Renal cortical epithelial cell (primary cell): ENCODE data around the gene ANO10. TPM values are rescaled to one million over a fixed set of nuclear protein-coding genes. Genes with fewer than 3 reads are reported as not detected.
"Not testable (repeated sequence)": the region's sequence is repeated elsewhere in the genome, so short reads cannot be mapped to it uniquely, and the experiment has no call there.

Experiments
- DNase-seq: peaks from one replicate; pipeline ENCODE4 v3.0.0-alpha.2; 2011; ENCODE audit warnings: low read depth
- total RNA-seq: library from RNA; depleted of rRNA; stranded (reverse); fragments of >200 nt; gene quantifications from 2 replicates; pipeline ENCODE4 v1.2.3, GENCODE V29; 2014

ANO10 gene
- total RNA-seq, 1 donor from 2014 or later, result 78.2 TPM

DNA sequence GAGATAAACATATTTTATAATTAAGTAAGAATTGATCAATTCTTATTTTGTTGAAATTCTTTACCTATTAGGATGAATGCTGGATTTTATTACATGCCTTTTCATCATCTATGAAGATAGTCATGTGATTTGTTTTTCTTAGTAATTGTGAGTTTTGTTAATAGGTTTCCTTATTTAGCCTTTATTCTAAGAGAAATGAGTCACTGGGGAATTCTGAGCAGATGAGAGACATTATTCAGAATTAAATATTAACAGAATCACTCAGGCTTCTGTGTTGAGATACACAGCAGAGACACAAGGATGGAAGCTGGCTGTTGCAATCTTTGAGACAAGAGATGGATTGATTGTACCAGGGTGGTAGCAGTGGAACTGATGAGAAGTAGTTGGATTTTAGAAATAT is 7.4 kb upstream of the ANO10 start:
- DNase-seq, result peak; percentile 97

DNA sequence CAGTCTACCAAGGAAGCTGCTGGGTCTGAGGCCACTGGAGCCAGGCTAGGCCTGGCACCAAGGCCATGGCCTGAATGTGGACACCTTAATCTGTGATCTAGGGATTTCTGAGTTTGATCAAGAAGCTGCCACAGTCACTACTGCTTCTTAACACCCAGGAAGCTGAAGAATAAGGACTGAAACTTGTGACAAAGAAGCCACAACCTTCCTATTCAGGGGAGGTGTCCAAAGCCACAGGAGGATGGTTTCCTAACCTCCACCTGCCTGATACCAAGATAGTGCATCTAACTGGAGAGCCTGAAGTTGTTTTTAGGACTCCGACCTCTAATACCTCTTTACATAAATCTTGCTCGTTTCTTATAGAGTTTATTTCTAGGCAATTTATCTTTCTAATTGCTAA is 5.5 kb upstream of the ANO10 start:
- DNase-seq, result no peak

DNA sequence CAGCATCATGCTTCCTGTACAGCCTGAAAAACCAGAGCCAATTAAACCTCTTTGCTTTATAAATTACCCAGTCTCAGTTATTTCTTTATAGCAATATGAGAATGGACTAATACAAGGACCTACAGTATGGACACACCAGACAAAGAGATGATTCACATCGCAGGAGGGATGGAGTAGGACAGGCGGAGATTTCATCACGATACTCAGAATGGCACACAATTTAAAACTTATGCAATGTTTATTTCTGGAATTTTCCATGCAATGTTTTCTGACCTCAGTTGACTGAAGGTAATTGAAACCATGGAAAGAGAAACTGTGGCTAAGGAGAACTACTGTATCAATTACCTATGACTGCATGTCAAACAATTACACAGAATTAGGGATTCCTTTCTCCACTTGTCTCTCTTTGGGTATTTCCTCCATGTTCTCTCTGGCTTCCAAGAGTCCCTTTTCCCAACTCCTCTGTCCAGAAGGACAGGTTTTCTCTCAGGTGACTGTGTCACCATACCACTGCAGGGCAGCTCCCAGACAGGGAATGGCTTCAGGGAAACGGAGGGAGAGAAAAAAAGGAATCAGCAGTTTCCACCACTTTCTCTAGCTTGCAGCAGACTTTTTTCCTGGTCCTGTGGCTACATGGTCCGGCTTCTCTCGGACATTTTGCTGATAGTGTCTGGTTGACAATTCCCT is 3.0 kb upstream of the ANO10 start:
- no peak for DNase-seq

DNA sequence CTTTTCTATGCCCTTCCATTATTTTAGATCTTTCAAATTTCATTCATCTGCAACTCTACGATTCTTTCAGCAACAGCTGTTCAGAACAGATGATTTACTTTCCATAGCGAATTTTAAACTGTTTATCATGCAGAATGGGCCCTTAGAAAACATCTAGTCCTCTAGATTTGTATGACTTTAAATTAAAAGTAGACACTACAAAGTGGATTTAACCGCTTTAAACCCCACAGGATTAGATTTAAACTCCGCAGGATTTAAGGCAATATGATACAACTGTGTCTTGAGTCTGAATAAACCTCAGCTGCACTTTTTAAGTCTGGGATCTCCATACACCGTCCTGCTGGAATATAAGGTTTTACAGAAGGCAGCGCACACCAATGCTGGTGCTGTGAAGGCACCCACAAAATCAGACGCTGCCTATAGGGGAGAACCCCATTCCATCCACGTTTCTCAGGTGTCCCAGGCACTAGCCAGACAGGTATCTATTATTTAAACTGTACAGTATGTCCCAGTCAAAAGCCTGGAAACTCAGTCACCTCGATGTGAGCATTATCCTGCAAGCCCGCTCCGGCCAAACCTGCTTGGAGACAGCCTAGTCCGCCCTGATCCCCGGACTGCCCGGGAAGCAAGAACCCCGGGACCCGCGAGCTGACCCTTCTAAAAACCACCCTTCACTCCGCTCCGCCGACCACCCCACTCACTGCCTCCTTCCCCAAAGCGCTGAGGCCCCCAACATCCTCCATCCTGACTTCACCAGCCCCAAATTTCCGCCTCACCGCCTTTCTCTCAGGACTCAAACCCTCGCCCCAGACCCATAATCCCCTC is 768 bp downstream of the ANO10 start:
- DNase-seq, result no peak

DNA sequence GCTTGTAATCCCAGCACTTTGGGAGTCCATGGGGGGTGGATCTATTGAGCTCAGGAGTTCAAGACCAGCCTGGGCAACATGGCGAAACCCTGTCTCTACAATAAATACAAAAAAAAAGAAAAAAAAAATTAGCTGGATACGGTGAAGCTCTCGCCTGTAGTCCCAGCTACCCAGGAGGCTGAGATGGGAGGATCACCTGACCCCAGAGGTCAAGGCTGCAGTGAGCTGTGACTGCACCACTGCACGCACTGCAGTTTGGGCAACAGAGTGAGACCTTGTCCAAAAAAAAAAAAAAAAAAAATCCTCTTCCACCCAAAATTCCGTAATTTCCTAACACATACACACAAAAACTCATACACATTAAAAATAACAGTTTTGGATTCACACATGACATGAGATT is 2.2 kb downstream of the ANO10 start:
- DNase-seq, result no peak

DNA sequence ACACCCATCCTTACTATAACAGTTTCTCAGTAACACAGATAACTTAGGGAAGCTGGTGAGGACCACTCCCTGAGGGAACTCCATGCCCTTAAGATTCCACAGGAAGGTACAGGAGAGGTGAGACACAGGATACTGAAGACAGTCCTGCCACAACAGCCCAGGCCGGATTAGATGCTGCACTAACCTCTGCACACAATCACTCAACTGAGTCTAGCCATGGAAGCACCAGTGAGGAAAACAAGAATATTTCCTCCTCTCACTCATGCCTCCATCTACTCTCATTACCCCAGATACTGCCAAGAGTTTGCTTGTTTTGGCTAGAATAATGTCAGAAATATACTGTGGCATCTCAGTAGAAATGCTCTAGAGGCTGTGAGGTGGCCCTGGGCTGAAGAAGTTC is 3.7 kb downstream of the ANO10 start:
- no peak for DNase-seq

DNA sequence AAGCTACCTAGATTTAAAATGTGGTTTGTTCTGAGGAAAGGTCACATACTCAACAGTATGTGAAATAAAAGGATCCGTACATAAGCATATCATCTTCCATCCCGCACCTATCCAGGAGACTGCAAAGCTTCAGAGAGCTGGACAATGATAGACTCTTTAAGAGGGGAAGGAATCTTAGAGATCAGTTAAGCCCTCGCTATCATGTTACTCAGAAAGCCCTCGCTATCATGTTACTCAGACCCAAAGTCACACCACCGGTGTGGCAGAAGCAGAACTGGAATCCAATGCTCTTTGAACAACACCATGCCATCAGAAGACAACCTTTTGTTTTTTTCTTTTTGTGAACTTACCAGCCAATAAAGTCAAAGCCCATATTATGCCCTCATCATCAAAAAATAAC is 5.8 kb downstream of the ANO10 start:
- no peak for DNase-seq

DNA sequence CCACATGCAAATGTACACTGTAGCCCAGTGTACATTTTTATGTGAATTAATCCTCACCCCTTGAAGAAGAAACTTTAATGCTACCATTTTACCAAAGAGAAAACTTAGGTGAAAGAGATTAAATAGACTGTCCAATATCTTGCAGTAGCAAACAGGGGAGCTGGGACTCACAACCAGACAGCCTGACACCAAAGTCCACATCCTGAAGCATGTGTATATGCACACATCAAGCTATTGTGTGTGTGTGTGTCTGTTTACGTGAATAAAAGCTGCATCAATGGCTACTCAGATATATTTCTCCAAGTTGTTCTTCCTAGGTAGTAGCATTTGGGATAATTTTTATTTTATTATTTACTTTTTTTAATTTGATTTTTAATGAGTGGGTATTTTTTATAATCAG is 6.7 kb downstream of the ANO10 start:
- DNase-seq, result no peak

DNA sequence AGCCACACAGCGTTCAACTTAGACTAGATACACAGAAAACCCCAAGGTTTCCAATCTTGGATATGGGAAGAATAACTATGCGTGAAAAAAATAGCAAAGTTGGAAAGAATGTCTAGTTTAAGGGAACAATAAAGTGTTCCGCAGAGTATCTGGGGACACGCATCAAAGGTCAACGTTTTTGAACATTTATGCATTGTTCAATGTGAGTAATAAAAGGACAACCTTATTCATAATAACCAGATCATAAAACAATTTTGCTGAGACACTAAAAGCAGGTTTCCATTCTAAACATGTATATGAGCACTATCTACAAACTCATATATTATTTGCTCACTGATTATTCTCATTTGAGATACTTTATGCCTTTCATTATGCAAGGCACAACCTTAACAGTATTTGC is 7.8 kb downstream of the ANO10 start:
- DNase-seq, result no peak

DNA sequence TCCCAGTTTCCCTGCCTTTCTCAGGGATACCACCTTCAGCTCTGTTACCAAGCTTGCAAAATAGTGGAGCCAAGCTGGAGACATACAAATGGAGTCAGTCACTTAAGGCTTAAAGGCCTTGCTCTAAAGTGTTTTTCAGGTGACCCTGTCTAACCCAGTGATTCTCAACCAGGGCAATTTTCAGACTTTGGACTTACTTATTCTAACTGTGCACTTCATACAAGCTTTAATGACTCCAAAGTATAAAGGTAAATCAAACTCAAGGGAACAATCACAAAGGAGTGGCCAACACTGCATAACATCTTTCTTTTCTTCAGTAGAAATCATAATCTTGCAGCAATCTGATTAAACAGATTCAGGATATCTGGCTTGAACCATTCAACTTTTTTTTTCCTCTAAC is 9.4 kb downstream of the ANO10 start:
- no peak for DNase-seq

DNA sequence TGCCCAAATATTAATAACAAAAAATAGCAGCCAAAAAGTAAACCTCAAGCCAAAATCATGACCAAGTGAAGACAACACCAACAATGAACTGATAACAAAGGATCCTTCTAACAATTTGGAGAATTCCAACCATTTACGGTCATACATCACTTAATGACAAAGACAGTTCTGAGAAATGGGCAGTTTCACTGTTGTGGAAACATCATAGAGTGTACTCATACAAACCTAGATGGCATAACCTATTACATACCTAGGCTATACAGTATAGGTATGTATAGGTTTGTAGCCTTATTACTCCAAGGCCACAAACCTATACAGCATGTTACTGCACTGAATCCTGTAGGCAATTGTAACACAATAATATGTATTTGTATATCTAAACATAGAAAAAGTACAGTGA is 12.4 kb downstream of the ANO10 start:
- DNase-seq, result no peak

DNA sequence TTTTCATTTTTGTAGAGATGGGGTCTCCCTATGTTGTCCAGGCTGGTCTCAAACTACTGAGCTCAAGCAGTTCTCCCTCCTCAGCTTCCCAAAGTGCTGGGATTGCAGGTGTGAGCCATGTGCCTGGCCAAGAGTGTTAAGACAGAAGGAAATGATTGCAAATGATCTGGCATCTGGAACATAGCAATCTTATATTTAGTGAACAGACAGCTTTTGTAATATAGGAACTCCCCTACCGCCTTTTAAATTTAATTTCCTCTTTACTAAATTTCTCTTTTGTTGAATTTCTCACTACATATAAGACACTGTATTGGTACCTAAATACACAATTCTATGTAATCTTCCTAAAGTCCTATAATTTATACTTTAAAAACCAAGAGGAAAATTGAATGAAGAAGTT is 13.1 kb downstream of the ANO10 start:
- DNase-seq, result no peak

DNA sequence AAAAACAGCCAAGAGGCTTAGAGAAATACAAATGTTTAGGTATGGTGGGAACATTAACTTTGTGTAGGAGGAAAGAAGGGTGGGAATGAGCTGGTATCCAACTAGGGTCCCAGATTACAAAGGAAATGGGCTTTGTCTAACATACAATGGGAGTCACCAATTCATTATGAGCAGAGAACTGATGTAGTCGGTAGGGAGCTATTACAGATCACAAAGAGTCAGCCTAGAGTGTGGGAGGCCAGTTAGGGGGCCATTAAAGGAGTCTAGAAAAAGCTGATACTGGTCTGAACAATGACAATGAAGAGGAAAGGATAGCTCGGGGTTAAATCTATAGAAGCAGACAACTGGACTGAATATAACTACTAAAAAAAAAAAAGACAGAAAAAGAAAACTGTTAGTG is 15.5 kb downstream of the ANO10 start:
- DNase-seq, result no peak

DNA sequence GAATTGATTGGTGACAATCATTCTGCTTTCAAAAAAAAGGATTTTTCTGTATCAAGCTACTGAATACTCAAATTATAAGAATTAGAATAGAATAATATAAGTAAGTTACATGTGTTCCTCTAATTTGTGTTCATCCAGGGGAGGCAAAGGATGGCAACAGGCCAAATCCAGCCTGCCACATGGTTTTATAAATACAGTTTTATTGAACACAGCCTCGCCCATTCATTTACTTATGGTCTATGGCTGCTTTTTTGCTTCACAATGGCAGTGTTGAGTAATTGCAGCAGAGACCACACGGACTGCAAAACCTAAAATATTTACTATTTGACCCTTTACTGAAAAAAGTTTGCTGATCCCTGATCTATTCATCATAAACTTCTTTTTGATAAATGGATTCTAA is 21.9 kb downstream of the ANO10 start:
- not testable (repeated sequence) for DNase-seq

DNA sequence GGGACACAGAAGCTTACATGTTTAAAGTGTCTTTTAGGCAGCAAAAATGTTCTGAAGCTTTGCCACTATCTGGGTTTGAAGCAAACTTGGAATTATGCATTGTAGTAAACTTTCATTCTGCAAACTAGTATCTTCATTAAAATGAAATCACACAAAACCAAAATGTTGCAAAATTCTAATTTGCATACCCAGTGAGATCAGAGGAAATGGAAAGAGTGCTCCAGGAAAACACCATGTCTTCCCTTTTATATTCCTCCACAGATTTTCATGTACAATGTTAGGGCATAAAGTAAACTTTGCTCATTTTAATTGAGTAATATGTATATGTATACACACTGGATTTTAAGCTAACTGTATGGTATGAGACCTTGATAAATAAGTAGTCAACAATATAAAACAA is 23.9 kb downstream of the ANO10 start:
- no peak for DNase-seq

DNA sequence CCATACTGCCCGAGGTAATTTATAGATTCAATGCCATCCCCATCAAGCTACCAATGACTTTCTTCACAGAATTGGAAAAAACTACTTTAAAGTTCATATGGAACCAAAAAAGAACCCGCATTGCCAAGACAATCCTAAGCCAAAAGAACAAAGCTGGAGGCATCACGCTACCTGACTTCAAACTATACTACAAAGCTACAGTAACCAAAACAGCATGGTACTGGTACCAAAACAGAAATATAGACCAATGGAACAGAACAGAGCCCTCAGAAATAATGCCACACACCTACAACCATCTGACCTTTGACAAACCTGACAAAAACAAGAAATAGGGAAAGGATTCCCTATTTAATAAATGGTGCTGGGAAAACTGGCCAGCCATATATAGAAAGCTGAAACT is 25.6 kb downstream of the ANO10 start:
- DNase-seq, result not testable (repeated sequence)

DNA sequence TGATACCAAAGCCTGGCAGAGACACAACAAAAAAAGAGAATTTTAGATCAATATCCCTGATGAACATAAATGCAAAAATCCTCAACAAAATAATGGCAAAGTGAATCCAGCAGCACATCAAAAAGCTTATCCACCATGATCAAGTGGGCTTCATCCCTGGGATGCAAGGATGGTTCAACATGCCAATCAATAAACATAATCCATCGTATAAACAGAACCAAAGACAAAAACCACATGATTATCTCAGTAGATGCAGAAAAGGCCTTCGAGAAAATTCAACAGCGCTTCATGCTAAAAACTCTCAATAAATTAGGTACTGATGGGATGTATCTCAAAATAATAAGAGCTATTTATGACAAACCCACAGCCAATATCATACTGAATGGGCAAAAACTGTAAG is 26.5 kb downstream of the ANO10 start:
- not testable (repeated sequence) for DNase-seq

DNA sequence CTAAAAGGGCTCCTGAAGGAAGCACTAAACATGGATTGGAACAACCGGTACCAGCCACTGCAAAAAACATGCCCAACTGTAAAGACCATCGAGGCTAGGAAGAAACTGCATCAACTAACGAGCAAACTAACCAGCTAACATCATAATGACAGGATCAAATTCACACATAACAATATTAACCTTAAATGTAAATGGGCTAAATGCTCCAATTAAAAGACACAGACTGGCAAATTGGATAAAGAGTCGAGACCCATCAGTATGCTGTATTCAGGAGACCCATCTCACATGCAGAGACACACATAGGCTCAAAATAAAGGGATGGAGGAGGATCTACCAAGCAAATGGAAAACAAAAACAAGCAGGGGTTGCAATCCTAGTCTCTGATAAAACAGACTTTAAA is 28.2 kb downstream of the ANO10 start:
- not testable (repeated sequence) for DNase-seq

DNA sequence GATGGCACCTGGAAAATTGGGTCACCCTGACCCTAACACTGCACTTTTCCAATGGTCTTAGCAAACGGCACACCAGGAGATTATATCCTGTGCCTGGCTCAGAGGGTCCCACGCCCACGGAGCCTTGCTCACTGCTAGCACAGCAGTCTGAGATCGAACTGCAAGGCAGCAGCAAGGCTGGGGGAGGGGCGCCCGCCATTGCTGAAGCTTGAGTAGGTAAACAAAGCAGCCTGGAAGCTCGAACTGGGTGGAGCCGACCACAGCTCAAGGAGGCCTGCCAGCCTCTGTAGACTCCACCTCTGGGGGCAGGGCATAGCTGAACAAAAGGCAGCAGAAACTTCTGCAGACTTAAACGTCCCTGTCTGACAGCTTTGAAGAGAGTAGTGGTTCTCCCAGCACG is 29.9 kb downstream of the ANO10 start:
- DNase-seq, result not testable (repeated sequence)

DNA sequence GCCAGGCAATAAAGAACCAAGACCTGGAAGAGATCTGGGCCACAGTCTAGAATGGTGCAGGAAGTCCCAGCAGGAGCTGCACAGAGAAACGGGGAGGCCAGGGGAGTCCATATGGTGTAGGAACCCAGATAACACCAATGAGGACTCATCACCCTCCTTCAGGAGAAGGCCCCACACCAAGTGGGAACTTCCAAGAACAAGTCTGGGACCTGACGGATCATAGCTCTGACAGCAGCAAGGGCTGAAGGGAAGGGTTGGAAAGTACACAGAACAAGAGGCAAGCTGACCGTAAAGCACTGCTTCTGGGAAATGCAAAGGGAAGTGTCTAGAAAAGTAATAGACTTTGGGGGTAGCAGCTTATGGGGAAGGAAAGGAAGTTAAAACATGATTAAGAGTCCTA is 34.5 kb downstream of the ANO10 start:
- no peak for DNase-seq

DNA sequence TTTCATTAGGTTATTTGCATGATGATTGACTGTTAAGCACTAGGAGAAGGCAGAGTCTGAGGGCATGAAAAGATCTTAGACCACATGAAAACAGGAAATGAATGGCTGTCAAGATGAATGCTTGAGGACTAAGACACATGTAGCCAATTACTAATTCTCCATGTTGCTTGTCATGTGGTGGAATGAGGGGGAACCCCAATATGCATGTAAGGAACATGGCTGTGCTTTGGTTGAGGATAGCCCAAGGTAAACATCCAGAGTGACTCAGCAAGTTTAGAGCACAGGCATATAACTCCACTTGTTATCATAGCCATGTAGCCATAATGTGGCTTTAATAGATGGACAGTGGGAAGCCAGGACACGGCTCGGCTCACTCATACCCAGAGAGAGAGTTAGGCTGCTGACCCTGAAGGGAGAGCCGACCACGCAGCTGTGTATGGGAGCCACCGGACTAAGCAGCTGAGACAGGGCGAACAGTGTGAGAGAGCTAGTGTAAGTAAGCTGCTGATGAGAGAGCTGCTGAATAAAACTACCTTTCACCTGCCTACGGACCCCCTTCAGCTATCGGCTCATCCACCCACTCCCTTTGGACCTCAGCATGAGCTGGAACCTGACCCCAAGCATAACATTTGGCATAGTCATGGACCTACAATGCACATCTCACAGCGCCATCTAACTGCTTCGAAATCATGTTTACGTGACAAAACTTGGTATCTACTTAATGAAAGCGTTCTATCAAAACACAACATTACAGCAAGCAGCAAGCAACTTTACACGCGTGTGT is 37.6 kb downstream of the ANO10 start:
- peak; percentile 6 for DNase-seq

DNA sequence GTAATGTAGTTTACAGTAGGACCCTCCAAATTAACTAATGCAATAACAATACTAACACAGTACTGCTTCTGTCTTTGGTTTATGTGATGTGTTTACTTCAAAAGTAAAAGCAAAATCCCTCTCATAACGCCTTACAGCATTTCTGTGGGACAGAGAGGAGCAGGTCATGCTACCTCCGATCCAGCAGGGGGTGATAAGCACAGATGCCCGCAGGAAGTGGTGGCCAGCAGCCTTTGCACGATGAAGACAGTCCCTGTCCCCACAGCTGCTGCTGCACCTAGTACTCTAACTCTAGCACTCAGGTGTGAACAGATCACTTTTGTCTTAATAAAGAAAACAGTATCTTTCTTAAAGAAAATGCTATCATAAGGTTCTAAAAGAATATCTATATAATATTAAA is 38.3 kb downstream of the ANO10 start:
- no peak for DNase-seq

DNA sequence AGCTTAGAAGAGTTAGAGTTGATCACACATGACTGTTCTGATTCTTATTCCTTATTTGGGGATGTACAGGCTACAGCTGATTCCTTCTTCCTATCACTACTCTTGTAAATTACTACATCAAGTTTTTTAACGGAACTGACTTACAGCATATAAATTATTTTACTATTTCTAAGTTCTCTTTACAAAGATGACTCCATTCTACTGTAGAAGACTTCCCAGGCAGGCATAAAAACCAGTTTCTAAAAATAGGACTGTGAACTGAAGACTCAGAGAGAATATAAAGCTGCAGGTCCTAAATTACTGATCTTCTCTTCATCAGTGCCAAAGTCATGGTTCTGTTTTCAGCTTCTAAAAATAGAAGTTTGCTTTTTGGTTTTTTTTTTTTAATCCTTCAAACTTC is 38.9 kb downstream of the ANO10 start:
- DNase-seq, result no peak
